ENCODE measurements around the gene POU5F1. TPM values are rescaled to one million over a fixed set of nuclear protein-coding genes. Genes with fewer than 3 reads are reported as not detected.
"Not testable (repeated sequence)": the region's sequence is repeated elsewhere in the genome, so short reads cannot be mapped to it uniquely, and the experiment has no call there.

Gene POU5F1
- total and polyA plus RNA-seq, 9 of the 15 experiments (the other 6 are each of a cell fraction or from before 2014, with no cell fraction given), result 0.06 to 2.0 (median 0.10) TPM; not detected in 6

GRCh38 chr6:31192431-31193105 lies 22.1 kb upstream of the POU5F1 start:
- not testable (repeated sequence) for H3K27ac ChIP-seq (ENCODE audit: extremely low read depth, low read depth, low read length); H3K4me2 ChIP-seq (ENCODE audit: insufficient read depth, low read length); H3K9me3 ChIP-seq (replicated peaks; ENCODE audit: control insufficient read depth, insufficient read depth, low read depth, low read length); H2AFZ ChIP-seq (ENCODE audit: low read depth, low read length); H3K79me2 ChIP-seq (ENCODE audit: control insufficient read depth, insufficient read depth, low read length); BruUV-seq (replicated peaks); H3K27me3 ChIP-seq (ENCODE audit: control insufficient read depth in 2 of 2, insufficient read depth in 2 of 2, low read length in 2 of 2); H3K36me3 ChIP-seq (ENCODE audit: control insufficient read depth, insufficient read depth, low read length); H3K4me1 ChIP-seq (replicated peaks in 1 of 2; ENCODE audit: control insufficient read depth in 2 of 2, insufficient read depth in 2 of 2, low read length in 2 of 2); H3K4me3 ChIP-seq; H3K9me1 ChIP-seq (ENCODE audit: control insufficient read depth, insufficient read depth, low read length); H4K20me1 ChIP-seq (replicated peaks; ENCODE audit: control insufficient read depth, insufficient read depth, low read length); H3K9ac ChIP-seq (ENCODE audit: insufficient read depth in 1 of 2, low read depth in 2 of 2, low read length in 2 of 2); TF ChIP-seq JUND (tag; IDR thresholded peaks at IDR 0.05; ENCODE audit: borderline replicate concordance, low read depth, low read length)
- ChIA-PET POLR2A (interaction anchor here (0.6 to 1.4 kb wide), 3 partner anchors 37 to 112 kb away, joined by 3 to 4 read pairs (median 4); no protein-coding TSS in a partner anchor), CTCF (ENCODE audit: low intra/inter-chr PET ratio) (interaction anchor here (0.7 to 3.9 kb wide), 12 partner anchors 19 to 365 kb away, joined by 3 to 77 read pairs (median 4); partner anchors contain the start of genes PSORS1C2 and VARS2)
- 24% methylated on average over 10 of the region's 10 CpGs for WGBS (ENCODE audit: insufficient coverage, low coverage, missing lambda C conversion rate)
- FAIRE-seq, result peak; percentile 92
- intact Hi-C loops (cut with micrococcal nuclease) (loop anchor here (1.0 to 10.0 kb wide), 4 partner anchors 55 to 392 kb away; partner anchors contain the start of genes LST1 and LTB), in situ Hi-C loops (cut with MboI) (loop anchor here (5.0 kb wide), 1 partner anchor 55 kb away; the partner anchor contains the start of gene PSORS1C2)
- ATAC-seq, result peak; percentile 64
- DNase-seq (ENCODE audit: extremely low read depth in 1 of 4, low spot score in 3 of 4), result peak; percentile 51 to 84 (median 65)
- TF ChIP-seq KLF16 (IDR thresholded peaks at IDR 0.05) (0 out of 2 replicates have a peak, but pooled peaks have one; percentile 54), ARID2 (IDR thresholded peaks at IDR 0.05) (peak; percentile 94), ESRRA (IDR thresholded peaks at IDR 0.05; ENCODE audit: borderline replicate concordance, low read depth) (0 out of 2 replicates have a peak, but pooled peaks have one; percentile 30), PHF21A (IDR thresholded peaks at IDR 0.05; ENCODE audit: borderline replicate concordance, low read depth) (0 out of 2 replicates have a peak, but pooled peaks have one; percentile 37), KDM1A (IDR thresholded peaks at IDR 0.05) (peak; percentile 81 to 84), YY1 (IDR thresholded peaks at IDR 0.05; ENCODE audit: borderline replicate concordance in 1 of 3, control insufficient read depth in 1 of 3, extremely low read depth in 1 of 3, insufficient read depth in 3 of 3, insufficient read length in 1 of 3, insufficient replicate concordance in 2 of 3, low read depth in 1 of 3, low read length in 2 of 3) (peak in 2 of 3 experiments; percentile 13 to 22), CBX1 (IDR thresholded peaks at IDR 0.05; ENCODE audit: low read depth) (0 out of 2 replicates have a peak, but pooled peaks have one; percentile 46), TFAP4 (CRISPR knock-in tag; IDR thresholded peaks at IDR 0.05; ENCODE audit: borderline replicate concordance) (0 out of 2 replicates have a peak, but pooled peaks have one; percentile 20), DACH1 (IDR thresholded peaks at IDR 0.05; ENCODE audit: partially characterized antibody) (peak; percentile 12), SMC3 (conservative IDR thresholded peaks at IDR 0.05; ENCODE audit: insufficient read depth, low read depth, low read length) (peak; percentile 93), RCOR1 (IDR thresholded peaks at IDR 0.05; ENCODE audit: borderline replicate concordance in 1 of 2, low read depth in 2 of 2, low read length in 2 of 2) (peak in 1 of 2 experiments; percentile 63; a peak in 1 of 4 replicates), CTBP1 (IDR thresholded peaks at IDR 0.05; ENCODE audit: borderline replicate concordance) (peak; percentile 57; the same call in 1 of the 2 replicates), HDAC1 (IDR thresholded peaks at IDR 0.05) (0 out of 4 replicates have a peak, but pooled peaks of 1 of the 2 experiments have one; percentile 35), BCOR (IDR thresholded peaks at IDR 0.05) (peak; percentile 65; the same call in 1 of the 2 replicates), RAD21 (CRISPR knock-in tag; conservative IDR thresholded peaks at IDR 0.05 in 1 of 2, IDR thresholded peaks at IDR 0.05 in 1 of 2) (peak; percentile 90 to 96), JUND (IDR thresholded peaks at IDR 0.05; ENCODE audit: borderline replicate concordance, low read depth, low read length) (peak; percentile 10; the same call in 1 of the 2 replicates), DEAF1 (CRISPR knock-in tag; IDR thresholded peaks at IDR 0.05) (peak; percentile 90), ATF7 (IDR thresholded peaks at IDR 0.05) (0 out of 2 replicates have a peak, but pooled peaks have one; percentile 40)
